Measurements from ENCODE around the gene FAM149B1. TPM values are rescaled to one million over a fixed set of nuclear protein-coding genes. Genes with fewer than 3 reads are reported as not detected.

Gene FAM149B1
- total RNA-seq, 1 experiment from 2014 or later, result 17.5 TPM

- ATAC-seq, result no peak
- Histone ChIP-seq H3K4me2 (ENCODE audit: low read length) (no peak overlapping the region), H3K27me3 (ENCODE audit: insufficient read depth, low read length) (no peaks in the 10 kb centered on the region), H3K27ac (ENCODE audit: low read depth, low read length) (no peak overlapping the region), H3K4me3 (replicated peaks in 1 of 2; ENCODE audit: low read depth in 1 of 2, low read length in 2 of 2) (no peak overlapping the region), H3K79me2 (ENCODE audit: insufficient read depth, low read length) (no peaks in the 10 kb centered on the region; the same call in 1 of the 2 replicates), H4K20me1 (ENCODE audit: insufficient read depth) (no peaks in the 10 kb centered on the region), H3K36me3 (ENCODE audit: control insufficient read depth in 1 of 2, insufficient read depth in 2 of 2, low read length in 2 of 2) (peaks cover 40 to 53% of the 10 kb centered on the region in 2 experiments), H3K9me3 (ENCODE audit: control insufficient read depth in 1 of 2, insufficient read depth in 1 of 2, low read depth in 1 of 2, low read length in 2 of 2) (no peaks in the 10 kb centered on the region), H3K4me1 (ENCODE audit: control insufficient read depth in 1 of 2, insufficient read depth in 2 of 2, low read length in 2 of 2) (no peaks in the 10 kb centered on the region), H3K9me2 (ENCODE audit: insufficient read depth) (no peaks in the 10 kb centered on the region), H2AFZ (ENCODE audit: low read depth, low read length, poor library complexity, severe bottlenecking) (no peak overlapping the region), H3K9ac (ENCODE audit: low read length) (no peak overlapping the region)
- CTCF ChIA-PET, result no interaction called here
- intact Hi-C loops (cut with micrococcal nuclease), result no loop called here
- DNase-seq (ENCODE audit: low read depth, low spot score), result no peak
- RAD21 ChIA-PET (ENCODE audit: low non-redundant PET in 1 of 2, low total read pairs in 2 of 2, uncharacterized antibody in 2 of 2, unreplicated experiment in 2 of 2), result no interaction called here
- POLR2A ChIA-PET, result interaction anchor here (0.6 kb wide), 1 partner anchor 9 kb away, joined by 3 read pairs; no protein-coding TSS in a partner anchor
- BruUV-seq (replicated peaks), result no TSS peak
- TF ChIP-seq EZH2 (IDR thresholded peaks at IDR 0.05), result no peak
- no peak for TF ChIP-seq ZBTB33 (IDR thresholded peaks at IDR 0.05; ENCODE audit: extremely low read depth, insufficient replicate concordance, low read length)
- TF ChIP-seq YY1 (IDR thresholded peaks at IDR 0.05; ENCODE audit: extremely low read depth, insufficient replicate concordance, low read depth, low read length), result no peak
- TF ChIP-seq ZFX (IDR thresholded peaks at IDR 0.05), result no peak
- no peak for TF ChIP-seq CEBPB (IDR thresholded peaks at IDR 0.05; ENCODE audit: low read depth)
- no peak for TF ChIP-seq ATF3 (IDR thresholded peaks at IDR 0.05)
- no peak for TF ChIP-seq REST (IDR thresholded peaks at IDR 0.05; ENCODE audit: low read depth)
- no peak for TF ChIP-seq RAD21 (IDR thresholded peaks at IDR 0.05; ENCODE audit: low read depth)
- no peak for TF ChIP-seq POLR2AphosphoS5 (IDR thresholded peaks at IDR 0.05; ENCODE audit: low read depth, low read length)
- TF ChIP-seq MAX (IDR thresholded peaks at IDR 0.05), result no peak
- TF ChIP-seq CTCF (IDR thresholded peaks at IDR 0.05 in 2 of 3, conservative IDR thresholded peaks at IDR 0.05 in 1 of 3; ENCODE audit: borderline replicate concordance in 1 of 3, insufficient read depth in 1 of 3, low read depth in 2 of 3, low read length in 2 of 3), result no peak
- no peak for TF ChIP-seq ZNF274 (IDR thresholded peaks at IDR 0.05; ENCODE audit: low read depth, low read length)
- no peak for TF ChIP-seq ELF1 (IDR thresholded peaks at IDR 0.05; ENCODE audit: borderline replicate concordance, low read depth)
- TF ChIP-seq CBX3 (IDR thresholded peaks at IDR 0.05; ENCODE audit: low read depth), result no peak
Measured at GRCh38 chr10:73131301-73131700, 36.6 kb upstream of the FAM149B1 start.

Measured in HCT116 (cell line).